ENCODE data around the gene EIF5AL1. TPM values are rescaled to one million over a fixed set of nuclear protein-coding genes. Genes with fewer than 3 reads are reported as not detected.

EIF5AL1 gene
- total and polyA plus RNA-seq, 2 of the 4 experiments (the other 2 are of a cell fraction): 1.1 to 1.4 TPM

DNA sequence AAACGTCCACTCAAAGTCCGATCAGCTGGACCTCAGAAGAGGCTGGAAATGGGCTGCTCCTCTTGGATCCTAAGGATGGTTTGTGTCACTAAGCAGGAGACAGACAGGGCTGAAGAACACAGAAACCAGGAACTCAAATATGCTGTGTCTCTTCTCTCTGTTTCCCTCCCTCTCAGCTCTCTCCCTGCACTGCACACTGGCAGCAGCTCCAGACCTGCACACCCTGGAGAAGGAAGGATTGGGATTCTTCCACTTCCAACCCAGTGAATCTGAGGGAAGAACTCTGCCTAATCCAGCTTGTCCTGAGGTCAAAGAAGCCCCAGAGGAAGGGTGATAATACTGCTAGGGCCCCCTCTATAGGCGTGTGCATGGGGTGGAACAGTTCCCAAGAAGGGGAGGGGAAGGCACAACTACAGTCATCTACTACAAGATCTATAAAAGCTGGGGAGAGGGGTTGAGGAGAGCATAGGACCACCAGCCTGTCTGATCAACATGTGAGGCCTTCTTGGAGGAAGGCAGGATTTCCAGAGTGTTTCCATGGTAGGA, 44.2 kb upstream of the EIF5AL1 start:
- peak overlapping the region; percentile 36; the same call in 1 of the 2 replicates for H3K14ac ChIP-seq (replicated peaks; ENCODE audit: low read depth, low read length)
- H2AK5ac ChIP-seq (ENCODE audit: low read depth, low read length): peak overlapping the region; percentile 70
- H3K79me1 ChIP-seq (ENCODE audit: low read depth in 1 of 2, low read length in 2 of 2): no peaks in the 10 kb centered on the region
- WGBS, 2 experiments (ENCODE audit: extremely low coverage in 2 of 2, insufficient read length in 1 of 2): no CpG with 5 or more reads among the region's 3 CpGs
- H3K4me1 ChIP-seq (ENCODE audit: control insufficient read depth, insufficient read depth, low read length): peaks cover 14% of the 10 kb centered on the region
- H2BK5ac ChIP-seq (ENCODE audit: low read depth, low read length, poor library complexity, severe bottlenecking): no peak overlapping the region
- peak overlapping the region; percentile 4; the same call in 1 of the 2 replicates for H4K5ac ChIP-seq (ENCODE audit: low read depth, low read length)
- peak overlapping the region; percentile 60 for H2BK20ac ChIP-seq (ENCODE audit: low read depth, low read length)
- no peaks in the 10 kb centered on the region for H3K27me3 ChIP-seq (ENCODE audit: control insufficient read depth, insufficient read depth, low read length)
- H2BK120ac ChIP-seq (ENCODE audit: low read depth, low read length): peak overlapping the region; percentile 67
- peak overlapping the region; percentile 22; the same call in 1 of the 2 replicates for H3K18ac ChIP-seq (ENCODE audit: low read depth, low read length)
- H2AFZ ChIP-seq (replicated peaks; ENCODE audit: low read length, poor library complexity): peak overlapping the region; percentile 29
- H3K27ac ChIP-seq (ENCODE audit: insufficient read depth, low read length): peak overlapping the region; percentile 57; the same call in 1 of the 2 replicates
- H3K9me3 ChIP-seq (ENCODE audit: control insufficient read depth, insufficient read depth, low read length): no peaks in the 10 kb centered on the region
- H3K4me2 ChIP-seq (ENCODE audit: low read depth, low read length): no peak overlapping the region
- intact Hi-C loops (cut with micrococcal nuclease) (no loop called here), dilution Hi-C loops (cut with HindIII; ENCODE audit: low sequenced_read_pairs, unreplicated experiment) (no loop called here), in situ Hi-C loops (cut with MboI; ENCODE audit: low sequenced_read_pairs) (no loop called here)
- H2AK9ac ChIP-seq (replicated peaks; ENCODE audit: low read depth, low read length, poor library complexity): peak overlapping the region; percentile 88
- peak overlapping the region; percentile 51 for H3K4ac ChIP-seq (ENCODE audit: low read depth, low read length)
- ChIA-PET POLR2A (ENCODE audit: unreplicated experiment) (no interaction called here), CTCF (interaction anchor here (0.6 to 2.1 kb wide), 14 partner anchors 8 to 997 kb away, joined by 3 to 11 read pairs (median 3); no protein-coding TSS in a partner anchor)
- TF ChIP-seq RAD21 (IDR thresholded peaks at IDR 0.05; ENCODE audit: low read length) (no peak), MXI1 (IDR thresholded peaks at IDR 0.05; ENCODE audit: borderline replicate concordance, low read depth, low read length) (no peak), MAZ (IDR thresholded peaks at IDR 0.05; ENCODE audit: borderline replicate concordance, low read depth, low read length) (no peak), NFE2L2 (IDR thresholded peaks at IDR 0.05; ENCODE audit: low read depth, low read length) (no peak), CHD1 (IDR thresholded peaks at IDR 0.05; ENCODE audit: low read depth, low read length) (no peak), RFX5 (IDR thresholded peaks at IDR 0.05; ENCODE audit: low read depth, low read length) (no peak), POLR2A (IDR thresholded peaks at IDR 0.05; ENCODE audit: low read depth, low read length) (no peak), FOS (IDR thresholded peaks at IDR 0.05; ENCODE audit: low read depth, low read length) (no peak), RCOR1 (IDR thresholded peaks at IDR 0.05; ENCODE audit: insufficient replicate concordance, low read length) (no peak), MAFK (IDR thresholded peaks at IDR 0.05; ENCODE audit: low read depth, low read length) (no peak), BHLHE40 (IDR thresholded peaks at IDR 0.05; ENCODE audit: low read depth, low read length) (no peak)
- TF ChIP-seq, protein P1, sequence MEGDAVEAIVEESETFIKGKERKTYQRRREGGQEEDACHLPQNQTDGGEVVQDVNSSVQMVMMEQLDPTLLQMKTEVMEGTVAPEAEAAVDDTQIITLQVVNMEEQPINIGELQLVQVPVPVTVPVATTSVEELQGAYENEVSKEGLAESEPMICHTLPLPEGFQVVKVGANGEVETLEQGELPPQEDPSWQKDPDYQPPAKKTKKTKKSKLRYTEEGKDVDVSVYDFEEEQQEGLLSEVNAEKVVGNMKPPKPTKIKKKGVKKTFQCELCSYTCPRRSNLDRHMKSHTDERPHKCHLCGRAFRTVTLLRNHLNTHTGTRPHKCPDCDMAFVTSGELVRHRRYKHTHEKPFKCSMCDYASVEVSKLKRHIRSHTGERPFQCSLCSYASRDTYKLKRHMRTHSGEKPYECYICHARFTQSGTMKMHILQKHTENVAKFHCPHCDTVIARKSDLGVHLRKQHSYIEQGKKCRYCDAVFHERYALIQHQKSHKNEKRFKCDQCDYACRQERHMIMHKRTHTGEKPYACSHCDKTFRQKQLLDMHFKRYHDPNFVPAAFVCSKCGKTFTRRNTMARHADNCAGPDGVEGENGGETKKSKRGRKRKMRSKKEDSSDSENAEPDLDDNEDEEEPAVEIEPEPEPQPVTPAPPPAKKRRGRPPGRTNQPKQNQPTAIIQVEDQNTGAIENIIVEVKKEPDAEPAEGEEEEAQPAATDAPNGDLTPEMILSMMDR (conservative IDR thresholded peaks at IDR 0.05; ENCODE audit: low read depth, low read length): no peak
- TF ChIP-seq, protein P2, sequence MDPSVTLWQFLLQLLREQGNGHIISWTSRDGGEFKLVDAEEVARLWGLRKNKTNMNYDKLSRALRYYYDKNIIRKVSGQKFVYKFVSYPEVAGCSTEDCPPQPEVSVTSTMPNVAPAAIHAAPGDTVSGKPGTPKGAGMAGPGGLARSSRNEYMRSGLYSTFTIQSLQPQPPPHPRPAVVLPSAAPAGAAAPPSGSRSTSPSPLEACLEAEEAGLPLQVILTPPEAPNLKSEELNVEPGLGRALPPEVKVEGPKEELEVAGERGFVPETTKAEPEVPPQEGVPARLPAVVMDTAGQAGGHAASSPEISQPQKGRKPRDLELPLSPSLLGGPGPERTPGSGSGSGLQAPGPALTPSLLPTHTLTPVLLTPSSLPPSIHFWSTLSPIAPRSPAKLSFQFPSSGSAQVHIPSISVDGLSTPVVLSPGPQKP (IDR thresholded peaks at IDR 0.05; ENCODE audit: borderline replicate concordance, low read depth, low read length): no peak
- TF ChIP-seq, protein P3, sequence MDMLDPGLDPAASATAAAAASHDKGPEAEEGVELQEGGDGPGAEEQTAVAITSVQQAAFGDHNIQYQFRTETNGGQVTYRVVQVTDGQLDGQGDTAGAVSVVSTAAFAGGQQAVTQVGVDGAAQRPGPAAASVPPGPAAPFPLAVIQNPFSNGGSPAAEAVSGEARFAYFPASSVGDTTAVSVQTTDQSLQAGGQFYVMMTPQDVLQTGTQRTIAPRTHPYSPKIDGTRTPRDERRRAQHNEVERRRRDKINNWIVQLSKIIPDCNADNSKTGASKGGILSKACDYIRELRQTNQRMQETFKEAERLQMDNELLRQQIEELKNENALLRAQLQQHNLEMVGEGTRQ (IDR thresholded peaks at IDR 0.05; ENCODE audit: low read depth, low read length): no peak
- H3K4me3 ChIP-seq (ENCODE audit: insufficient read depth, low read depth, low read length): no peak overlapping the region
- peak overlapping the region; percentile 44; the same call in 1 of the 2 replicates for H3K23ac ChIP-seq (ENCODE audit: low read depth, low read length)
- ATAC-seq (ENCODE audit: low read depth) (no peak), DNase-seq (no peak)
- peak overlapping the region; percentile 70; the same call in 2 of the 3 replicates for H2BK15ac ChIP-seq (ENCODE audit: low read depth, low read length)
- H4K8ac ChIP-seq (ENCODE audit: low read depth in 2 of 2, low read length in 2 of 2): peak overlapping the region in 1 of 2 experiments; percentile 68; a peak in 3 of 4 replicates
- no TSS peak for BruUV-seq (replicated peaks)
- H4K20me1 ChIP-seq (ENCODE audit: insufficient read depth, low read length): no peaks in the 10 kb centered on the region
- no peak overlapping the region for H3K56ac ChIP-seq (ENCODE audit: extremely low read depth, insufficient read depth, low read length)
- no peak overlapping the region for H3K9ac ChIP-seq (ENCODE audit: low read depth, low read length)
- H4K91ac ChIP-seq (ENCODE audit: insufficient read depth, low read depth, low read length): peak overlapping the region; percentile 25; the same call in 1 of the 2 replicates
- H3K36me3 ChIP-seq (ENCODE audit: control insufficient read depth, insufficient read depth, low read length): no peaks in the 10 kb centered on the region
- peaks cover 17% of the 10 kb centered on the region for H3K9me1 ChIP-seq (ENCODE audit: insufficient read depth, low read length)

Data from IMR-90 (cell line).